GM18858 (cell line): ENCODE results near the gene HOXA9.

ENCODE experiments used
- ATAC-seq: cut with Tn5 transposase; IDR thresholded peaks from one replicate; pipeline ENCODE4 v1.9.1; 2021; ENCODE audit not compliant: unreplicated experiment

HOXA9 gene

GRCh38 chr7:27165089-27165995 is at the start of gene HOXA9:
HOXA9 (minus strand) TSS chr7:27165537; CDS start chr7:27165457, 80 bp downstream.
- ATAC-seq, result no peak

GRCh38 chr7:27214239-27214950 is 49.1 kb upstream of the HOXA9 start:
- no peak for ATAC-seq

- ATAC-seq, result no peak
These were observed 48.3 kb upstream of the HOXA9 start for GRCh38 chr7:27213433-27214238.

- no peak for ATAC-seq
These were observed 47.4 kb upstream of the HOXA9 start for GRCh38 chr7:27212497-27213432.

GRCh38 chr7:27211764-27212204 is 46.4 kb upstream of the HOXA9 start:
- no peak for ATAC-seq

GRCh38 chr7:27211084-27211446 is 45.7 kb upstream of the HOXA9 start:
- no peak for ATAC-seq

GRCh38 chr7:27210441-27211083 is 45.2 kb upstream of the HOXA9 start:
- no peak for ATAC-seq

- no peak for ATAC-seq
These were observed 44.6 kb upstream of the HOXA9 start for GRCh38 chr7:27209933-27210440.

- no peak for ATAC-seq
These were observed 43.7 kb upstream of the HOXA9 start for GRCh38 chr7:27208998-27209397.

GRCh38 chr7:27207348-27207985 is 42.1 kb upstream of the HOXA9 start:
- no peak for ATAC-seq

GRCh38 chr7:27205325-27206280 is 40.3 kb upstream of the HOXA9 start:
- ATAC-seq, result no peak

GRCh38 chr7:27204851-27205322 is 39.5 kb upstream of the HOXA9 start:
- no peak for ATAC-seq

- ATAC-seq, result no peak
These were observed 38.7 kb upstream of the HOXA9 start for GRCh38 chr7:27203964-27204594.

- no peak for ATAC-seq
These were observed 38.1 kb upstream of the HOXA9 start for GRCh38 chr7:27203365-27203953.

- ATAC-seq, result no peak
These were observed 37.5 kb upstream of the HOXA9 start for GRCh38 chr7:27202862-27203134.

- ATAC-seq, result no peak
These were observed 36.9 kb upstream of the HOXA9 start for GRCh38 chr7:27202018-27202861.
